ENCODE data around the gene SGPL1.

SGPL1 gene

GRCh38 chr10:70874061-70874460, 58.3 kb downstream of the SGPL1 start:
- peaks cover 31 to 74% of the 10 kb centered on the region in 2 donors for H3K36me3 ChIP-seq (ENCODE audit: control insufficient read depth in 1 of 2, insufficient read depth in 2 of 2, low read length in 2 of 2)
- no peaks in the 10 kb centered on the region for H3K9me3 ChIP-seq (ENCODE audit: control insufficient read depth in 1 of 2, low read length in 2 of 2)
- H3K9ac ChIP-seq (ENCODE audit: low read depth in 1 of 2, low read length in 2 of 2) = no peak overlapping the region
- H3K27me3 ChIP-seq (ENCODE audit: control insufficient read depth in 1 of 2, insufficient read depth in 2 of 2, low read length in 2 of 2) = no peaks in the 10 kb centered on the region
- H3K27ac ChIP-seq (ENCODE audit: low read depth, low read length) = no peak overlapping the region
- H3K4me1 ChIP-seq (ENCODE audit: control insufficient read depth in 1 of 2, insufficient read depth in 2 of 2, low read length in 2 of 2) = peaks cover 0 to 4% of the 10 kb centered on the region in 2 donors
- no peak overlapping the region for H3K4me3 ChIP-seq (ENCODE audit: low read depth in 1 of 2, low read length in 2 of 2)

- Histone ChIP-seq H3K9ac (ENCODE audit: low read depth in 1 of 2, low read length in 2 of 2) (no peak overlapping the region), H3K27ac (ENCODE audit: low read depth, low read length) (no peak overlapping the region), H3K36me3 (ENCODE audit: control insufficient read depth in 1 of 2, insufficient read depth in 2 of 2, low read length in 2 of 2) (peaks cover 25 to 62% of the 10 kb centered on the region in 2 donors), H3K9me3 (ENCODE audit: control insufficient read depth in 1 of 2, low read length in 2 of 2) (no peaks in the 10 kb centered on the region), H3K27me3 (ENCODE audit: control insufficient read depth in 1 of 2, insufficient read depth in 2 of 2, low read length in 2 of 2) (no peaks in the 10 kb centered on the region), H3K4me3 (ENCODE audit: low read depth in 1 of 2, low read length in 2 of 2) (no peak overlapping the region), H3K4me1 (ENCODE audit: control insufficient read depth in 1 of 2, insufficient read depth in 2 of 2, low read length in 2 of 2) (peaks cover 0 to 5% of the 10 kb centered on the region in 2 donors)
These were observed 63.5 kb downstream of the SGPL1 start for GRCh38 chr10:70879207-70879606.

GRCh38 chr10:70880077-70880534, 64.4 kb downstream of the SGPL1 start:
- Histone ChIP-seq H3K9ac (ENCODE audit: low read depth in 1 of 2, low read length in 2 of 2) (no peak overlapping the region), H3K9me3 (ENCODE audit: control insufficient read depth in 1 of 2, low read length in 2 of 2) (no peaks in the 10 kb centered on the region), H3K27me3 (ENCODE audit: control insufficient read depth in 1 of 2, insufficient read depth in 2 of 2, low read length in 2 of 2) (no peaks in the 10 kb centered on the region), H3K27ac (ENCODE audit: low read depth, low read length) (no peak overlapping the region), H3K36me3 (ENCODE audit: control insufficient read depth in 1 of 2, insufficient read depth in 2 of 2, low read length in 2 of 2) (peaks cover 30 to 66% of the 10 kb centered on the region in 2 donors), H3K4me1 (ENCODE audit: control insufficient read depth in 1 of 2, insufficient read depth in 2 of 2, low read length in 2 of 2) (peaks cover 0 to 5% of the 10 kb centered on the region in 2 donors), H3K4me3 (ENCODE audit: low read depth in 1 of 2, low read length in 2 of 2) (no peak overlapping the region)

- H3K9me3 ChIP-seq (ENCODE audit: control insufficient read depth in 1 of 2, low read length in 2 of 2) = no peaks in the 10 kb centered on the region
- no peak overlapping the region for H3K4me3 ChIP-seq (ENCODE audit: low read depth in 1 of 2, low read length in 2 of 2)
- H3K9ac ChIP-seq (ENCODE audit: low read depth in 1 of 2, low read length in 2 of 2) = no peak overlapping the region
- no peak overlapping the region for H3K27ac ChIP-seq (ENCODE audit: low read depth, low read length)
- H3K4me1 ChIP-seq (ENCODE audit: control insufficient read depth in 1 of 2, insufficient read depth in 2 of 2, low read length in 2 of 2) = peaks cover 3 to 10% of the 10 kb centered on the region in 2 donors
- H3K36me3 ChIP-seq (ENCODE audit: control insufficient read depth in 1 of 2, insufficient read depth in 2 of 2, low read length in 2 of 2) = peaks cover 20 to 35% of the 10 kb centered on the region in 2 donors
- no peaks in the 10 kb centered on the region for H3K27me3 ChIP-seq (ENCODE audit: control insufficient read depth in 1 of 2, insufficient read depth in 2 of 2, low read length in 2 of 2)
These were observed 69.0 kb downstream of the SGPL1 start for GRCh38 chr10:70884741-70885140.

- Histone ChIP-seq H3K4me3 (ENCODE audit: low read depth in 1 of 2, low read length in 2 of 2) (no peak overlapping the region), H3K27me3 (ENCODE audit: control insufficient read depth in 1 of 2, insufficient read depth in 2 of 2, low read length in 2 of 2) (no peaks in the 10 kb centered on the region), H3K27ac (ENCODE audit: low read depth, low read length) (no peak overlapping the region), H3K4me1 (ENCODE audit: control insufficient read depth in 1 of 2, insufficient read depth in 2 of 2, low read length in 2 of 2) (peaks cover 0 to 10% of the 10 kb centered on the region in 2 donors), H3K9me3 (ENCODE audit: control insufficient read depth in 1 of 2, low read length in 2 of 2) (no peaks in the 10 kb centered on the region), H3K36me3 (ENCODE audit: control insufficient read depth in 1 of 2, insufficient read depth in 2 of 2, low read length in 2 of 2) (peaks cover 20 to 35% of the 10 kb centered on the region in 2 donors), H3K9ac (ENCODE audit: low read depth in 1 of 2, low read length in 2 of 2) (no peak overlapping the region)
These were observed 69.7 kb downstream of the SGPL1 start for GRCh38 chr10:70885481-70885880.

GRCh38 chr10:70885931-70886903, 70.5 kb downstream of the SGPL1 start:
- Histone ChIP-seq H3K27ac (ENCODE audit: low read depth, low read length) (no peak overlapping the region), H3K4me1 (ENCODE audit: control insufficient read depth in 1 of 2, insufficient read depth in 2 of 2, low read length in 2 of 2) (peaks cover 0 to 10% of the 10 kb centered on the region in 2 donors), H3K27me3 (ENCODE audit: control insufficient read depth in 1 of 2, insufficient read depth in 2 of 2, low read length in 2 of 2) (no peaks in the 10 kb centered on the region), H3K9ac (ENCODE audit: low read depth in 1 of 2, low read length in 2 of 2) (no peak overlapping the region), H3K9me3 (ENCODE audit: control insufficient read depth in 1 of 2, low read length in 2 of 2) (no peaks in the 10 kb centered on the region), H3K4me3 (ENCODE audit: low read depth in 1 of 2, low read length in 2 of 2) (no peak overlapping the region), H3K36me3 (ENCODE audit: control insufficient read depth in 1 of 2, insufficient read depth in 2 of 2, low read length in 2 of 2) (peaks cover 20 to 32% of the 10 kb centered on the region in 2 donors)

- peak overlapping the region; percentile 61 to 94 for H3K9ac ChIP-seq (ENCODE audit: low read depth in 1 of 2, low read length in 2 of 2)
- H3K27me3 ChIP-seq (ENCODE audit: control insufficient read depth in 1 of 2, insufficient read depth in 2 of 2, low read length in 2 of 2) = no peaks in the 10 kb centered on the region
- H3K4me1 ChIP-seq (ENCODE audit: control insufficient read depth in 1 of 2, insufficient read depth in 2 of 2, low read length in 2 of 2) = peaks cover 0 to 10% of the 10 kb centered on the region in 2 donors
- no peak overlapping the region for H3K27ac ChIP-seq (ENCODE audit: low read depth, low read length)
- H3K36me3 ChIP-seq (ENCODE audit: control insufficient read depth in 1 of 2, insufficient read depth in 2 of 2, low read length in 2 of 2) = peaks cover 20 to 31% of the 10 kb centered on the region in 2 donors
- peak overlapping the region; percentile 82 to 87 for H3K4me3 ChIP-seq (ENCODE audit: low read depth in 1 of 2, low read length in 2 of 2)
- no peaks in the 10 kb centered on the region for H3K9me3 ChIP-seq (ENCODE audit: control insufficient read depth in 1 of 2, low read length in 2 of 2)
These were observed 71.3 kb downstream of the SGPL1 start for GRCh38 chr10:70886921-70887665.

- Histone ChIP-seq H3K27ac (ENCODE audit: low read depth, low read length) (peak within 1 kb of the TSS; percentile 86), H3K4me3 (ENCODE audit: low read depth in 1 of 2, low read length in 2 of 2) (peak within 1 kb of the TSS; percentile 82 to 87), H3K27me3 (ENCODE audit: control insufficient read depth in 1 of 2, insufficient read depth in 2 of 2, low read length in 2 of 2) (no peaks in the 10 kb centered on the region), H3K4me1 (ENCODE audit: control insufficient read depth in 1 of 2, insufficient read depth in 2 of 2, low read length in 2 of 2) (peaks cover 0 to 10% of the 10 kb centered on the region in 2 donors), H3K36me3 (ENCODE audit: control insufficient read depth in 1 of 2, insufficient read depth in 2 of 2, low read length in 2 of 2) (peaks cover 15 to 21% of the 10 kb centered on the region in 2 donors), H3K9ac (ENCODE audit: low read depth in 1 of 2, low read length in 2 of 2) (peak within 1 kb of the TSS; percentile 78 to 94), H3K9me3 (ENCODE audit: control insufficient read depth in 1 of 2, low read length in 2 of 2) (no peaks in the 10 kb centered on the region)
These were observed 72.4 kb downstream of the SGPL1 start, which contains the start of gene PCBD1 for GRCh38 chr10:70887804-70888800. TSS of gene PCBD1 (minus strand) at chr10:70888565. CDS start at chr10:70888533, 32 bp downstream.

- Histone ChIP-seq H3K27me3 (ENCODE audit: control insufficient read depth in 1 of 2, insufficient read depth in 2 of 2, low read length in 2 of 2) (no peaks in the 10 kb centered on the region), H3K4me1 (ENCODE audit: control insufficient read depth in 1 of 2, insufficient read depth in 2 of 2, low read length in 2 of 2) (peaks cover 0 to 10% of the 10 kb centered on the region in 2 donors), H3K4me3 (ENCODE audit: low read depth in 1 of 2, low read length in 2 of 2) (no peak overlapping the region), H3K27ac (ENCODE audit: low read depth, low read length) (no peak overlapping the region), H3K9ac (ENCODE audit: low read depth in 1 of 2, low read length in 2 of 2) (no peak overlapping the region), H3K9me3 (ENCODE audit: control insufficient read depth in 1 of 2, low read length in 2 of 2) (no peaks in the 10 kb centered on the region), H3K36me3 (ENCODE audit: control insufficient read depth in 1 of 2, insufficient read depth in 2 of 2, low read length in 2 of 2) (peaks cover 12 to 15% of the 10 kb centered on the region in 2 donors)
These were observed 73.5 kb downstream of the SGPL1 start for GRCh38 chr10:70889291-70889690.

All from duodenal mucosa (tissue), 2 donors.